Ramos (cell line): ENCODE measurements around the gene DNASE1L1.

Experiments
- in situ Hi-C: fragments of 300-500 bp; cut with MboI; formaldehyde crosslinking; loops from one replicate; pipeline ENCODE4 v1.14.3; 2022; ENCODE audit warnings: low sequenced_read_pairs; ENCODE audit not compliant: unreplicated experiment

Gene DNASE1L1

GRCh38 chrX:154409222-154409871, at the start of gene DNASE1L1:
Gene DNASE1L1 (minus strand): TSS chrX:154409254. CDS start chrX:154405568, 3,686 bp downstream.
- in situ Hi-C loops, result loop anchor here (25.0 kb wide), 1 partner anchor 128 kb away; the partner anchor contains the start of genes G6PD and IKBKG

GRCh38 chrX:154458116-154458953, 49.3 kb upstream of the DNASE1L1 start, which contains the start of gene PLXNA3:
Gene PLXNA3 (plus strand): TSS chrX:154458281. CDS start chrX:154460184, 1,903 bp downstream.
- in situ Hi-C loops, result no loop called here

GRCh38 chrX:154457491-154458115, 48.5 kb upstream of the DNASE1L1 start:
- in situ Hi-C loops, result no loop called here

GRCh38 chrX:154452823-154453222, 43.8 kb upstream of the DNASE1L1 start:
- in situ Hi-C loops, result no loop called here

GRCh38 chrX:154450312-154450711, 41.3 kb upstream of the DNASE1L1 start:
- in situ Hi-C loops, result no loop called here

GRCh38 chrX:154449618-154450017, 40.6 kb upstream of the DNASE1L1 start:
- in situ Hi-C loops, result no loop called here

GRCh38 chrX:154448484-154448883, 39.4 kb upstream of the DNASE1L1 start:
- in situ Hi-C loops, result no loop called here

- in situ Hi-C loops, result no loop called here
These were observed 37.4 kb upstream of the DNASE1L1 start for GRCh38 chrX:154446430-154446829.

GRCh38 chrX:154445776-154446175, 36.7 kb upstream of the DNASE1L1 start:
- in situ Hi-C loops, result no loop called here

- in situ Hi-C loops, result no loop called here
These were observed 35.7 kb upstream of the DNASE1L1 start for GRCh38 chrX:154444755-154445246.

GRCh38 chrX:154443992-154444754, 35.1 kb upstream of the DNASE1L1 start, which contains the start of gene FAM50A:
Gene FAM50A (plus strand): TSS chrX:154444141. CDS start chrX:154444236, 95 bp downstream.
- in situ Hi-C loops, result no loop called here

GRCh38 chrX:154443479-154443910, 34.4 kb upstream of the DNASE1L1 start:
- in situ Hi-C loops, result no loop called here

- in situ Hi-C loops, result no loop called here
These were observed 33.1 kb upstream of the DNASE1L1 start for GRCh38 chrX:154441984-154442707.

- in situ Hi-C loops, result no loop called here
These were observed 32.5 kb upstream of the DNASE1L1 start for GRCh38 chrX:154441564-154441963.

- in situ Hi-C loops, result no loop called here
These were observed 31.7 kb upstream of the DNASE1L1 start for GRCh38 chrX:154440623-154441357.

- in situ Hi-C loops, result no loop called here
These were observed 30.8 kb upstream of the DNASE1L1 start for GRCh38 chrX:154439841-154440240.

GRCh38 chrX:154437971-154438893, 29.2 kb upstream of the DNASE1L1 start:
- in situ Hi-C loops, result no loop called here
